ENCODE results near the gene DMRT1. TPM values are rescaled to one million over a fixed set of nuclear protein-coding genes. Genes with fewer than 3 reads are reported as not detected.

Gene DMRT1
- total and polyA plus RNA-seq, 9 donors: not detected

GRCh38 chr9:1008216-1008615 is 166.7 kb downstream of the DMRT1 start:
- Histone ChIP-seq H3K27me3 (no peaks in the 10 kb centered on the region), H3K4me1 (ENCODE audit: insufficient read depth) (no peaks in the 10 kb centered on the region), H3K27ac (no peak overlapping the region), H3K4me3 (no peak overlapping the region), H3K9me3 (no peaks in the 10 kb centered on the region), H3K36me3 (no peaks in the 10 kb centered on the region)
- intact Hi-C loops (cut with DNase I): loop anchor here in 1 of 4 donors (10.0 kb wide), 1 partner anchor 623 kb away; no protein-coding TSS in a partner anchor
- 85 to 89% (median 87%) methylated on average over 3 of the region's 3 CpGs for WGBS, 3 donors
- DNase-seq: no peak
- no peak for TF ChIP-seq POLR2A (IDR thresholded peaks at IDR 0.05)
- TF ChIP-seq EP300 (IDR thresholded peaks at IDR 0.05): no peak
- TF ChIP-seq CTCF (IDR thresholded peaks at IDR 0.05): no peak

GRCh38 chr9:1009101-1009707 is 167.7 kb downstream of the DMRT1 start:
- intact Hi-C loops (cut with DNase I): loop anchor here in 1 of 4 donors (10.0 kb wide), 1 partner anchor 624 kb away; no protein-coding TSS in a partner anchor

GRCh38 chr9:1013021-1013420 is 171.5 kb downstream of the DMRT1 start:
- H3K4me3 ChIP-seq: no peak overlapping the region
- H3K9me3 ChIP-seq: no peaks in the 10 kb centered on the region
- no peaks in the 10 kb centered on the region for H3K27me3 ChIP-seq
- intact Hi-C loops (cut with DNase I): no loop called here
- DNase-seq: no peak
- TF ChIP-seq EP300 (IDR thresholded peaks at IDR 0.05) (no peak), POLR2A (IDR thresholded peaks at IDR 0.05) (no peak), CTCF (IDR thresholded peaks at IDR 0.05) (no peak)
- no peak overlapping the region for H3K27ac ChIP-seq
- H3K4me1 ChIP-seq (ENCODE audit: insufficient read depth): no peaks in the 10 kb centered on the region
- H3K36me3 ChIP-seq: no peaks in the 10 kb centered on the region
- WGBS, 3 donors: 64 to 72% (median 72%) methylated on average over 5 of the region's 5 CpGs

More at GRCh38 chr9:1009101-1009707, 167.7 kb downstream of the DMRT1 start:
- no peaks in the 10 kb centered on the region for H3K9me3 ChIP-seq
- H3K4me3 ChIP-seq: no peak overlapping the region
- H3K36me3 ChIP-seq: no peaks in the 10 kb centered on the region
- no peaks in the 10 kb centered on the region for H3K4me1 ChIP-seq (ENCODE audit: insufficient read depth)
- WGBS, 3 donors: 7 to 8% (median 7%) methylated on average over 14 of the region's 14 CpGs
- no peaks in the 10 kb centered on the region for H3K27me3 ChIP-seq
- peak in 2 of 3 donors; percentile 24 to 36 for TF ChIP-seq CTCF (IDR thresholded peaks at IDR 0.05)
- no peak for TF ChIP-seq EP300 (IDR thresholded peaks at IDR 0.05)
- no peak for TF ChIP-seq POLR2A (IDR thresholded peaks at IDR 0.05)
- peak; percentile 38 to 85 (median 66) for DNase-seq
- H3K27ac ChIP-seq: no peak overlapping the region

- H3K27me3 ChIP-seq: no peaks in the 10 kb centered on the region
- WGBS, 3 donors: 75 to 81% (median 80%) methylated on average over 4 of the region's 4 CpGs
- DNase-seq: no peak
- H3K9me3 ChIP-seq: no peaks in the 10 kb centered on the region
- no peak for TF ChIP-seq POLR2A (IDR thresholded peaks at IDR 0.05)
- TF ChIP-seq EP300 (IDR thresholded peaks at IDR 0.05): no peak
- TF ChIP-seq CTCF (IDR thresholded peaks at IDR 0.05): no peak
- H3K36me3 ChIP-seq: no peaks in the 10 kb centered on the region
- no peaks in the 10 kb centered on the region for H3K4me1 ChIP-seq (ENCODE audit: insufficient read depth)
- no peak overlapping the region for H3K27ac ChIP-seq
- intact Hi-C loops (cut with DNase I): no loop called here
- H3K4me3 ChIP-seq: no peak overlapping the region
These were observed 172.7 kb downstream of the DMRT1 start for GRCh38 chr9:1014225-1014624.
